NCI-H128 (cell line): ENCODE data around the gene TRABD.
"Not testable (repeated sequence)": the region's sequence is repeated elsewhere in the genome, so short reads cannot be mapped to it uniquely, and the experiment has no call there.

Experiments
- DNase-seq: peaks from one replicate; lab custom pipeline; 2025; ENCODE audit not compliant: unreplicated experiment; lab: John Stamatoyannopoulos, UW

Gene TRABD

GRCh38 chr22:50151571-50152537 lies 33.9 kb upstream of the TRABD start:
- DNase-seq, result no peak

GRCh38 chr22:50153056-50153755 lies 32.5 kb upstream of the TRABD start:
- DNase-seq, result no peak

- DNase-seq, result no peak
These were observed 32.0 kb upstream of the TRABD start for GRCh38 chr22:50153756-50154140.

GRCh38 chr22:50157709-50158375 lies 27.9 kb upstream of the TRABD start:
- no peak for DNase-seq

GRCh38 chr22:50160947-50161346 lies 24.8 kb upstream of the TRABD start:
- DNase-seq, result no peak

- no peak for DNase-seq
These were observed 24.0 kb upstream of the TRABD start for GRCh38 chr22:50161508-50162390.

- no peak for DNase-seq
These were observed 23.2 kb upstream of the TRABD start for GRCh38 chr22:50162391-50162956.

GRCh38 chr22:50165436-50166123 lies 20.1 kb upstream of the TRABD start:
- no peak for DNase-seq

GRCh38 chr22:50167689-50168489 lies 17.8 kb upstream of the TRABD start:
- no peak for DNase-seq

- DNase-seq, result not testable (repeated sequence)
These were observed 17.1 kb upstream of the TRABD start for GRCh38 chr22:50168490-50169180.

GRCh38 chr22:50169181-50169759 lies 16.4 kb upstream of the TRABD start:
- DNase-seq, result no peak

- no peak for DNase-seq
These were observed 15.9 kb upstream of the TRABD start for GRCh38 chr22:50169774-50170341.

- DNase-seq, result no peak
These were observed 15.0 kb upstream of the TRABD start, which contains the start of gene PANX2 for GRCh38 chr22:50170453-50171318. Gene PANX2, plus strand, starts transcription at chr22:50170731. Its CDS starts 0 bp downstream, at chr22:50170731.

- no peak for DNase-seq
These were observed 14.3 kb upstream of the TRABD start for GRCh38 chr22:50171319-50171964.

- DNase-seq, result no peak
These were observed 13.7 kb upstream of the TRABD start for GRCh38 chr22:50171965-50172421.
